A549 (cell line): ENCODE data around the gene HAUS5. TPM values are rescaled to one million over a fixed set of nuclear protein-coding genes. Genes with fewer than 3 reads are reported as not detected.

Experiments
- ATAC-seq, 2 experiments: fragments of 200-7000 bp in 1 of 2; fragments of >200 bp in 1 of 2; cut with Nextera tagmentation in 1 of 2; cut with Tn5 transposase in 1 of 2; 3 replicates each; pipeline versions ENCODE4 v1.8.0 to v1.9.1; 2018 to 2020; ENCODE audit warnings: mild to moderate bottlenecking in 1 of 2, moderate library complexity in 1 of 2
- CTCF ChIA-PET: fragments of 300-600 bp; sonication (Branson Sonifier 250); formaldehyde crosslinking; extraction: SDS; loops from one replicate; lab custom pipeline; 2021; ENCODE audit warnings: antibody characterized with exemption, inconsistent platforms; lab: Yijun Ruan, JAX
- POLR2A ChIA-PET: fragments of 350-600 bp; formaldehyde crosslinking; extraction: SDS; loops from one replicate; lab custom pipeline; 2021; ENCODE audit warnings: antibody characterized with exemption, inconsistent platforms; lab: Yijun Ruan, JAX
- DNase-seq, 2 experiments: peaks; one replicate each; pipeline versions ENCODE4 v3.0.0 to v3.0.0-alpha.2; 2011 to 2016; ENCODE audit warnings: low read depth in 1 of 2, low spot score in 1 of 2
- FAIRE-seq: peaks from 2 replicates; lab custom pipeline; 2011; peaks lifted over from hg19 to GRCh38; lab: Jason Lieb, UNC
- H3K27ac ChIP-seq, 2 experiments: fragments of >200 bp; sonication (Bioruptor Twin); formaldehyde crosslinking; 3 replicates each; pipeline ENCODE4 v1.5.1; 2016 to 2017
- H3K4me1 ChIP-seq: fragments of >200 bp; sonication (Bioruptor Twin); formaldehyde crosslinking; 3 replicates; pipeline ENCODE4 v1.6.1; 2016
- H3K4me2 ChIP-seq: fragments of >200 bp; sonication (Bioruptor Twin); formaldehyde crosslinking; 3 replicates; pipeline ENCODE4 v1.6.1; 2016
- H3K4me3 ChIP-seq: fragments of >200 bp; sonication (Bioruptor Twin); formaldehyde crosslinking; 3 replicates; pipeline ENCODE4 v1.5.1; 2016
- H3K9me3 ChIP-seq: fragments of >200 bp; sonication (Bioruptor Twin); formaldehyde crosslinking; 3 replicates; pipeline ENCODE4 v1.6.1; 2016
- BHLHE40 ChIP-seq: IDR thresholded peaks from 2 replicates; pipeline ENCODE4 v1.6.1; 2012; ENCODE audit warnings: low read depth, low read length, inconsistent platforms
- CBX2 ChIP-seq: fragments of 200-600 bp; sonication (generic); IDR thresholded peaks from 2 replicates; pipeline ENCODE4 v1.6.1; 2016; ENCODE audit warnings: low read depth, mild to moderate bottlenecking, borderline replicate concordance
- CBX8 ChIP-seq: fragments of 200-600 bp; sonication (generic); IDR thresholded peaks from 2 replicates; pipeline ENCODE4 v1.6.1; 2016
- CHD2 ChIP-seq: fragments of 150-350 bp; IDR thresholded peaks from 2 replicates; pipeline ENCODE4 v1.6.1; 2014; ENCODE audit warnings: low read length; ENCODE audit not compliant: partially characterized antibody
- EP300 ChIP-seq, 2 experiments: fragments of >200 bp; sonication (Bioruptor Twin); formaldehyde crosslinking; IDR thresholded peaks; 2 replicates in 1 of 2; 3 replicates in 1 of 2; pipeline ENCODE4 v1.6.1; 2016 to 2017
- FOXS1 ChIP-seq: fragments of 250-450 bp; sonication (Bioruptor Pico); IDR thresholded peaks from 2 replicates; pipeline ENCODE4 v1.5.0; 2020; ENCODE audit warnings: mild to moderate bottlenecking, moderate library complexity
- HDAC2 ChIP-seq: fragments of 200-600 bp; sonication (generic); IDR thresholded peaks from 2 replicates; pipeline ENCODE4 v1.6.1; 2016
- HOXB13 ChIP-seq: fragments of 250-450 bp; sonication (Bioruptor Pico); IDR thresholded peaks from 2 replicates; pipeline ENCODE4 v1.5.0; 2020; ENCODE audit warnings: low read depth, mild to moderate bottlenecking, moderate library complexity
- HOXB5 ChIP-seq: fragments of 250-450 bp; sonication (Bioruptor Pico); IDR thresholded peaks from 2 replicates; pipeline ENCODE4 v1.5.0; 2020; ENCODE audit warnings: mild to moderate bottlenecking, moderate library complexity
- MAX ChIP-seq: IDR thresholded peaks from 2 replicates; pipeline ENCODE4 v1.6.1; 2012
- MAZ ChIP-seq: fragments of 150-350 bp; IDR thresholded peaks from 2 replicates; pipeline ENCODE4 v1.6.1; 2014; ENCODE audit warnings: antibody characterized with exemption, low read depth, low read length, borderline replicate concordance
- MYC ChIP-seq: IDR thresholded peaks from 2 replicates; pipeline ENCODE4 v1.6.1; 2012; ENCODE audit warnings: mild to moderate bottlenecking, inconsistent platforms, low read length, improper control_type of control experiment, borderline replicate concordance
- PBX3 ChIP-seq: IDR thresholded peaks from 2 replicates; pipeline ENCODE4 v1.6.1; 2012
- PHF8 ChIP-seq: fragments of 200-600 bp; sonication (generic); IDR thresholded peaks from 2 replicates; pipeline ENCODE4 v1.6.1; 2016; ENCODE audit warnings: low read depth, mild to moderate bottlenecking, antibody characterized with exemption, moderate library complexity, borderline replicate concordance
- RAD21 ChIP-seq, 2 experiments: fragments of >200 bp in 1 of 2; sonication (Bioruptor Twin) in 1 of 2; formaldehyde crosslinking in 1 of 2; IDR thresholded peaks in 1 of 2; conservative IDR thresholded peaks in 1 of 2; 2 replicates in 1 of 2; 3 replicates in 1 of 2; pipeline ENCODE4 v1.6.1; 2012 to 2018; ENCODE audit warnings: inconsistent platforms in 1 of 2
- RCOR1 ChIP-seq: fragments of 150-350 bp; IDR thresholded peaks from 2 replicates; pipeline ENCODE4 v1.6.1; 2014; ENCODE audit warnings: antibody characterized with exemption, low read length, low read depth
- REST ChIP-seq: fragments of 200-600 bp; sonication (generic); IDR thresholded peaks from 2 replicates; pipeline ENCODE4 v1.6.1; 2016; ENCODE audit warnings: antibody characterized with exemption, mild to moderate bottlenecking, moderate library complexity
- SREBF2 ChIP-seq: fragments of 450-650 bp; IDR thresholded peaks from 2 replicates; pipeline ENCODE4 v1.6.1; 2014; ENCODE audit warnings: mild to moderate bottlenecking, moderate library complexity
- TFCP2L1 ChIP-seq: fragments of 250-450 bp; sonication (Bioruptor Pico); IDR thresholded peaks from 2 replicates; pipeline ENCODE4 v1.5.0; 2021; ENCODE audit warnings: mild to moderate bottlenecking
- TP53 ChIP-seq: fragments of 250-450 bp; sonication (Bioruptor Pico); IDR thresholded peaks from 2 replicates; pipeline ENCODE4 v1.5.0; 2021; ENCODE audit warnings: mild to moderate bottlenecking, moderate library complexity
- ZC3H11A ChIP-seq: fragments of 450-650 bp; IDR thresholded peaks from 2 replicates; pipeline ENCODE4 v1.6.1; 2014; ENCODE audit warnings: antibody characterized with exemption, mild to moderate bottlenecking
- ZFP36 ChIP-seq: fragments of 450-650 bp; IDR thresholded peaks from 2 replicates; pipeline ENCODE4 v1.6.1; 2014; ENCODE audit warnings: borderline replicate concordance; ENCODE audit not compliant: partially characterized antibody
- WGBS: methylation state at CpG from one replicate; pipeline ENCODE4 v1.1.6; 2017; ENCODE audit errors: missing lambda C conversion rate; 5-methylcytosine and 5-hydroxymethylcytosine counted together
- polyA plus RNA-seq, 4 experiments: library from polyadenylated mRNA; depleted of rRNA in 3 of 4; stranded (reverse); fragments of >200 nt; fragmentation: RNase III in 1 of 4; extraction: RNeasy Plus Mini Kit Qiagen cat#74134 plus additional on column Dnase treatment in 1 of 4; gene quantifications; 2 replicates in 3 of 4; 3 replicates in 1 of 4; pipeline ENCODE4 v1.2.3, GENCODE V29; 2011 to 2017
- TF ChIP-seq, protein P1 (sequence below): fragments of 450-650 bp; IDR thresholded peaks from 2 replicates; pipeline ENCODE4 v1.6.1; 2014; ENCODE audit warnings: antibody characterized with exemption

Gene HAUS5
- polyA plus RNA-seq, 2 of the 4 experiments (the other 2 are of a cell fraction), result 7.3 to 16.1 TPM

DNA sequence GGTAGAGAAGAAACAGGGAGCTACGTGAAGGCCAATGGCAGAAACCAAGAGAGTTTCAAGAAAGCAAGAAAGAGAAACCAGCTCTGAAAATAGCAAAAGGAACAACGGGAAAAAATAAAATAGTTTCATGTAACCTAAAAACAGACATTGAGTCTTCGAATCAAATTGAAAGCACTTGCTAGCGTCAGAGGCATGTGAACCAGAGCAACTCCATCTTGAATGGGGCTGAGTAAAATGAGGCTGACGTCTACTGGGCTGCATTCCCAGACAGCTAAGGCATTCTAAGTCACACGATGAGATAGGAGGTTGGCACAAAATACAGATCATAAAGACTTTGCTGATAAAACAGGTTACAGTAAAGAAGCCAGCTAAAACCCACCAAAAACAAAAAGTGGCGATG, 33.8 kb upstream of the HAUS5 start:
- POLR2A ChIA-PET, result no interaction called here
- 27% methylated on average over 7 of the region's 7 CpGs for WGBS
- Histone ChIP-seq H3K4me2 (no peak overlapping the region), H3K27ac (no peak overlapping the region), H3K9me3 (peaks cover 65% of the 10 kb centered on the region), H3K4me1 (no peaks in the 10 kb centered on the region), H3K4me3 (no peak overlapping the region)
- peak; percentile 65 for FAIRE-seq
- TF ChIP-seq HOXB5 (CRISPR knock-in tag) (peak; percentile 52; the same call in 1 of the 2 replicates), HDAC2 (no peak)
- no peak for DNase-seq
- CTCF ChIA-PET, result interaction anchor here (1.0 to 3.1 kb wide), 8 partner anchors 9 to 68 kb away, joined by 3 to 16 read pairs (median 4); partner anchors contain the start of gene HAUS5
- ATAC-seq, result no peak

DNA sequence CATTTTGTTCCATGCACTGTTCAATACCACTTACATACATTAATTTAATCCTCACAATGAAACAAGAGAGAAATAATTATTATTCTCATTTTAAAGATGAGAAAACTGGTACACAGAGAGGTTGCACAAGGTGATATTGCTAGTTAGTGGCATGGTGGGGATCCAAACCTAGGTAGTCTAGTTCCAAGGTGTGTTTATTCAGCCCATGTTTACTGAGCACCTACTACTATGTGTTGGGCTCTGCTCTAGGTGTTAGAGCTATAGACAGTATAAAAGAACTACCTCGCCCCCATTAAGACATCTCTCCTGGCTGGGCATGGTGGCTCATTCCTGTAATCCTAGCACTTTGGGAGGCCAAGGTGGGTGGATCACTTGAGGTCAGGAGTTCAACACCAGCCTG, 29.8 kb upstream of the HAUS5 start:
- ChIA-PET POLR2A (no interaction called here), CTCF (interaction anchor here (1.5 to 2.2 kb wide), 3 partner anchors 9 to 27 kb away, joined by 3 to 10 read pairs (median 8); no protein-coding TSS in a partner anchor)
- FAIRE-seq (peak; percentile 28), ATAC-seq (no peak), DNase-seq (no peak)
- Histone ChIP-seq H3K4me1 (no peaks in the 10 kb centered on the region), H3K9me3 (peaks cover 40% of the 10 kb centered on the region), H3K4me3 (no peak overlapping the region), H3K27ac (no peak overlapping the region), H3K4me2 (no peak overlapping the region)
- TF ChIP-seq HOXB13, result no peak
- no peak for TF ChIP-seq HOXB5 (CRISPR knock-in tag)
- no peak for TF ChIP-seq SREBF2
- TF ChIP-seq FOXS1 (CRISPR knock-in tag), result no peak
- 0% methylated on average over 1 of the region's 1 CpG for WGBS

DNA sequence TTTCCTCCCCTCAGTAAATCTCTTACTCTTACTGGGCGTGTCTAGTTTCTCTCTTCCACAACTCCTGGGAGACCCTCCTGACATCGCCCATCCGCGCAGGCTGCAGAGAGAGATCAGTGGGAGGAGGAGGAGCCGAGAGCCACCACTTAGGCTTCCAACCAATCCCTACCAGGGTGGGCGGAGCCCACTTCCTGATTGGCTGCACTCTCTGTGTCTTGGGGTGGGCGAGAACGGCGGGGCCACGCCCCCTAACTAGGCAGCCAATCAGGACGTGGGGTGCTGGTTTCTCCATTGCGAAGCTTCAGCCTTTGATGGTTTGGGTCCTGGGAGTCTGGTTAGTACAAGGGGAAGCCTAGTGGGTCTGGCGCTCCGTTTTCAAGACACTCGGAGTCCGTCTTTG, 26.7 kb upstream of the HAUS5 start, which contains the start of gene PMIS2:
Gene PMIS2 (plus strand): TSS at position 326 of the 400 bp plus-strand sequence. CDS start 87 bp downstream, outside the sequence.
- H3K4me2 ChIP-seq, result no peak within 1 kb of the TSS
- POLR2A ChIA-PET, result no interaction called here
- H3K4me3 ChIP-seq, result no peak within 1 kb of the TSS
- no peak for FAIRE-seq
- H3K9me3 ChIP-seq, result peaks cover 18% of the 10 kb centered on the region; the same call in 2 of the 3 replicates
- TF ChIP-seq, protein P1, sequence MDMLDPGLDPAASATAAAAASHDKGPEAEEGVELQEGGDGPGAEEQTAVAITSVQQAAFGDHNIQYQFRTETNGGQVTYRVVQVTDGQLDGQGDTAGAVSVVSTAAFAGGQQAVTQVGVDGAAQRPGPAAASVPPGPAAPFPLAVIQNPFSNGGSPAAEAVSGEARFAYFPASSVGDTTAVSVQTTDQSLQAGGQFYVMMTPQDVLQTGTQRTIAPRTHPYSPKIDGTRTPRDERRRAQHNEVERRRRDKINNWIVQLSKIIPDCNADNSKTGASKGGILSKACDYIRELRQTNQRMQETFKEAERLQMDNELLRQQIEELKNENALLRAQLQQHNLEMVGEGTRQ, result no peak
- no peak for TF ChIP-seq TP53 (CRISPR knock-in tag)
- TF ChIP-seq BHLHE40, result no peak
- no peak for TF ChIP-seq CBX2
- no peak for TF ChIP-seq ZC3H11A
- H3K27ac ChIP-seq, result no peak within 1 kb of the TSS
- peak in 1 of 2 experiments; percentile 76; a peak in 3 of 6 replicates for ATAC-seq
- H3K4me1 ChIP-seq, result no peaks in the 10 kb centered on the region
- DNase-seq, result peak; percentile 37 to 60
- CTCF ChIA-PET, result interaction anchor here (0.6 to 6.1 kb wide), 6 partner anchors 12 to 91 kb away, joined by 3 to 26 read pairs (median 8); no protein-coding TSS in a partner anchor
- WGBS, result 55% methylated on average over 16 of the region's 16 CpGs

DNA sequence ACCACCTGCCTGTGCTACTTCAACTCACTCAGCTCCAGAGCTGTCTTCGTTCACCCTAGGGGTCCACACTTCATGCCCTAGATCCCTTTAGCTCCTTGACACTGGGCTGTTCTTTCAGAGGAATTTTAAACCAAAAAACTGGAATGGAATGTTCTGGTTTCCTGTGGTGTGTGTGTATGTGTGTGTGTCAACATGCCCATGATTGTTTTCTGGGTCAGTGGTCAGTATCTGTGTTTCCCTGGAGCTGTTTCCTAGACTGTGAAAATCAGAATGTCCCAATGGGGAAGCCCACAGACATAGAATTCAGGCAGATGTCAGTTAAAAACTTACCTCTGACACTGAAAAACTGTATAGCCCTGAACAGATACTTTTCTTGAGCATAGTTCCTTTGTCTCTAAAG, 25.2 kb upstream of the HAUS5 start:
- CTCF ChIA-PET, result interaction anchor here (0.9 to 6.1 kb wide), 5 partner anchors 8 to 92 kb away, joined by 3 to 26 read pairs (median 11); no protein-coding TSS in a partner anchor
- TF ChIP-seq PHF8 (no peak), CBX8 (no peak), HDAC2 (no peak), MYC (no peak), TP53 (CRISPR knock-in tag) (no peak), MAZ (no peak), RCOR1 (no peak), REST (no peak), CHD2 (no peak), SREBF2 (no peak), EP300 (IDR thresholded peaks at IDR 0.05) (no peak), ZFP36 (no peak), PBX3 (no peak), TFCP2L1 (CRISPR knock-in tag) (no peak), CBX2 (no peak), MAX (no peak), RAD21 (conservative IDR thresholded peaks at IDR 0.05 in 1 of 2, IDR thresholded peaks at IDR 0.05 in 1 of 2) (no peak)
- TF ChIP-seq, protein P1, result no peak
- DNase-seq (no peak), FAIRE-seq (peak; percentile 84), ATAC-seq (no peak)
- POLR2A ChIA-PET, result no interaction called here
- Histone ChIP-seq H3K4me1 (no peaks in the 10 kb centered on the region), H3K4me2 (no peak overlapping the region), H3K4me3 (no peak overlapping the region), H3K27ac (no peak overlapping the region), H3K9me3 (peaks cover 13% of the 10 kb centered on the region; the same call in 1 of the 3 replicates)
- WGBS, result 4% methylated on average over 1 of the region's 1 CpG
